PC-9 (cell line): ENCODE data around the gene ZFYVE9.

ENCODE experiments used
- EZH2 ChIP-seq: fragments of 200-600 bp; sonication (generic); IDR thresholded peaks from 2 replicates; pipeline ENCODE4 v1.8.0; 2017; ENCODE audit warnings: antibody characterized with exemption, low read depth
- TF ChIP-seq, protein P1 (sequence below): fragments of 200-600 bp; sonication (generic); conservative IDR thresholded peaks from 2 replicates; pipeline ENCODE4 v1.6.1; 2017; ENCODE audit warnings: mixed run types, antibody characterized with exemption, mild to moderate bottlenecking, moderate library complexity

DNA sequence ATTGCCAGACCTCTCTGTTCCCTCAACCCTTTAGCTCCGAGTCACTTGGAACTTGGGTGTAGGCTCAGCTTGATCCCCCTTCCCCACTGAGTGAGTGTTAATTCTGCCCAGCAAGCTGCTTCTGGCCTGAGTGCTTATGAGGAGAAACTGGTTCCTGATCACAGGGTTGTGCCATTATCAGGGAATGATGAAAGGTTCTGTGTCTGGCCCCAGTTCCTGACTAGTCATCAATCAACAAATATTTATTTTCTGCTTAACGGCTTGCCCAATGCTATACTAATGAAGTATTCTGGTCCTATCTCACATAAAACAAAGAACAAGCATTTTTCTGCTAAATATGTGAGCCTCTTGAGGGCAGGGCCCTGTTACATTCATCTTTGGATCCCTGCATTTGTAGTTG lies 203.4 kb downstream of the ZFYVE9 start:
- TF ChIP-seq, protein P1, sequence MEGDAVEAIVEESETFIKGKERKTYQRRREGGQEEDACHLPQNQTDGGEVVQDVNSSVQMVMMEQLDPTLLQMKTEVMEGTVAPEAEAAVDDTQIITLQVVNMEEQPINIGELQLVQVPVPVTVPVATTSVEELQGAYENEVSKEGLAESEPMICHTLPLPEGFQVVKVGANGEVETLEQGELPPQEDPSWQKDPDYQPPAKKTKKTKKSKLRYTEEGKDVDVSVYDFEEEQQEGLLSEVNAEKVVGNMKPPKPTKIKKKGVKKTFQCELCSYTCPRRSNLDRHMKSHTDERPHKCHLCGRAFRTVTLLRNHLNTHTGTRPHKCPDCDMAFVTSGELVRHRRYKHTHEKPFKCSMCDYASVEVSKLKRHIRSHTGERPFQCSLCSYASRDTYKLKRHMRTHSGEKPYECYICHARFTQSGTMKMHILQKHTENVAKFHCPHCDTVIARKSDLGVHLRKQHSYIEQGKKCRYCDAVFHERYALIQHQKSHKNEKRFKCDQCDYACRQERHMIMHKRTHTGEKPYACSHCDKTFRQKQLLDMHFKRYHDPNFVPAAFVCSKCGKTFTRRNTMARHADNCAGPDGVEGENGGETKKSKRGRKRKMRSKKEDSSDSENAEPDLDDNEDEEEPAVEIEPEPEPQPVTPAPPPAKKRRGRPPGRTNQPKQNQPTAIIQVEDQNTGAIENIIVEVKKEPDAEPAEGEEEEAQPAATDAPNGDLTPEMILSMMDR = no peak
- no peak for TF ChIP-seq EZH2
